Measurements from ENCODE around the gene PKMYT1. TPM values are rescaled to one million over a fixed set of nuclear protein-coding genes. Genes with fewer than 3 reads are reported as not detected.

Gene PKMYT1
- total and polyA plus RNA-seq, 2 of the 4 experiments (the other 2 are of a cell fraction): 1.8 to 14.9 TPM

- H4K20me1 ChIP-seq (ENCODE audit: insufficient read depth, low read length): peaks cover 10% of the 10 kb centered on the region
- H3K9me3 ChIP-seq (ENCODE audit: control insufficient read depth, insufficient read depth, low read length): no peaks in the 10 kb centered on the region
- no peak overlapping the region for H4K5ac ChIP-seq (ENCODE audit: low read depth, low read length)
- H3K4me2 ChIP-seq (ENCODE audit: low read depth, low read length): no peak overlapping the region
- no peak overlapping the region for H4K8ac ChIP-seq (ENCODE audit: low read depth in 2 of 2, low read length in 2 of 2)
- ChIA-PET CTCF (no interaction called here), POLR2A (ENCODE audit: unreplicated experiment) (no interaction called here)
- H2AFZ ChIP-seq (replicated peaks; ENCODE audit: low read length, poor library complexity): no peak overlapping the region
- H2BK5ac ChIP-seq (ENCODE audit: low read depth, low read length, poor library complexity, severe bottlenecking): no peak overlapping the region
- no peak overlapping the region for H3K27ac ChIP-seq (ENCODE audit: insufficient read depth, low read length)
- TF ChIP-seq USF2 (IDR thresholded peaks at IDR 0.05; ENCODE audit: low read depth, low read length) (no peak), CTCF (conservative IDR thresholded peaks at IDR 0.05; ENCODE audit: low read depth, low read length) (no peak), MAFK (IDR thresholded peaks at IDR 0.05; ENCODE audit: low read depth, low read length) (no peak)
- no peak overlapping the region for H3K14ac ChIP-seq (replicated peaks; ENCODE audit: low read depth, low read length)
- DNase-seq (no peak), ATAC-seq (ENCODE audit: low read depth) (no peak)
- H2BK15ac ChIP-seq (ENCODE audit: low read depth, low read length): no peak overlapping the region
- no peaks in the 10 kb centered on the region for H3K36me3 ChIP-seq (ENCODE audit: control insufficient read depth, insufficient read depth, low read length)
- no peak overlapping the region for H2BK120ac ChIP-seq (ENCODE audit: low read depth, low read length)
- H3K23ac ChIP-seq (ENCODE audit: low read depth, low read length): no peak overlapping the region
- in situ Hi-C loops (cut with MboI; ENCODE audit: low sequenced_read_pairs) (no loop called here), intact Hi-C loops (cut with micrococcal nuclease) (no loop called here), dilution Hi-C loops (cut with HindIII; ENCODE audit: low sequenced_read_pairs, unreplicated experiment) (no loop called here)
- no peak overlapping the region for H4K91ac ChIP-seq (ENCODE audit: insufficient read depth, low read depth, low read length)
- no peak overlapping the region for H3K4ac ChIP-seq (ENCODE audit: low read depth, low read length)
- H3K79me1 ChIP-seq (ENCODE audit: low read depth in 1 of 2, low read length in 2 of 2): peaks cover 0 to 8% of the 10 kb centered on the region in 2 experiments; a peak in 2 of 4 replicates
- 75% methylated on average over 5 of the region's 13 CpGs; no CpG with 5 or more reads in 1 of the 2 experiments for WGBS, 2 experiments (ENCODE audit: extremely low coverage in 2 of 2, insufficient read length in 1 of 2)
- no peak overlapping the region for H2BK20ac ChIP-seq (ENCODE audit: low read depth, low read length)
- H3K27me3 ChIP-seq (ENCODE audit: control insufficient read depth, insufficient read depth, low read length): peaks cover 30% of the 10 kb centered on the region
- H3K4me1 ChIP-seq (ENCODE audit: control insufficient read depth, insufficient read depth, low read length): 0 out of 2 replicates have a peak, but pooled peaks cover 3% of the 10 kb centered on the region
- no peak overlapping the region for H2AK5ac ChIP-seq (ENCODE audit: low read depth, low read length)
- BruUV-seq (replicated peaks): no TSS peak
- no peaks in the 10 kb centered on the region for H3K9me1 ChIP-seq (ENCODE audit: insufficient read depth, low read length)
- no peak overlapping the region for H3K9ac ChIP-seq (ENCODE audit: low read depth, low read length)
- no peak overlapping the region for H3K18ac ChIP-seq (ENCODE audit: low read depth, low read length)
- H2AK9ac ChIP-seq (replicated peaks; ENCODE audit: low read depth, low read length, poor library complexity): no peak overlapping the region
- H3K4me3 ChIP-seq (ENCODE audit: insufficient read depth, low read depth, low read length): no peak overlapping the region
- H3K56ac ChIP-seq (ENCODE audit: extremely low read depth, insufficient read depth, low read length): no peak overlapping the region
Observed at GRCh38 chr16:3015865-3016521, 35.7 kb upstream of the PKMYT1 start.
